Gastrocnemius medialis (tissue), 4 donors: ENCODE data around the gene RPL34. TPM values are rescaled to one million over a fixed set of nuclear protein-coding genes. Genes with fewer than 3 reads are reported as not detected.

Experiments used
- ATAC-seq, 2 donors: fragments of 150-250 bp; one replicate each; pipeline ENCODE4 v1.9.1; 2016
- DNase-seq, 2 donors: peaks; one replicate each; pipeline ENCODE4 v3.0.0-alpha.2; 2019
- H3K27ac ChIP-seq, 4 donors: fragments of 200-600 bp; sonication (generic); 1 replicate in 1 of 4; 2 replicates in 3 of 4; pipeline ENCODE4 v1.5.1; 2016 to 2018; ENCODE audit warnings: mild to moderate bottlenecking in 2 of 4, moderate library complexity in 1 of 4
- H3K27me3 ChIP-seq, 3 donors: fragments of 200-600 bp; sonication (generic) in 2 of 3; 1 replicate in 1 of 3; 2 replicates in 2 of 3; pipeline versions ENCODE4 v1.5.1 to v1.6.0; 2016 to 2019; ENCODE audit warnings: mild to moderate bottlenecking in 1 of 3, moderate library complexity in 1 of 3
- H3K36me3 ChIP-seq, 2 donors: fragments of 200-600 bp; sonication (generic) in 1 of 2; one replicate each; pipeline ENCODE4 v1.5.1; 2017 to 2018
- H3K4me1 ChIP-seq, 2 donors: fragments of 200-600 bp; sonication (generic) in 1 of 2; one replicate each; pipeline ENCODE4 v1.5.1; 2016 to 2017; ENCODE audit warnings: mild to moderate bottlenecking in 2 of 2
- H3K4me3 ChIP-seq, 4 donors: fragments of 200-600 bp; sonication (generic) in 3 of 4; 1 replicate in 1 of 4; 2 replicates in 3 of 4; pipeline ENCODE4 v1.5.1; 2016 to 2019; ENCODE audit warnings: mild to moderate bottlenecking in 2 of 4
- H3K9me3 ChIP-seq, 3 donors: fragments of 200-600 bp; sonication (generic) in 2 of 3; 1 replicate in 1 of 3; 2 replicates in 2 of 3; pipeline ENCODE4 v1.5.1; 2016 to 2019
- POLR2A ChIP-seq, 2 donors: fragments of 450-650 bp; IDR thresholded peaks; one replicate each; pipeline ENCODE4 v1.6.1; 2017; ENCODE audit warnings: antibody characterized with exemption in 2 of 2, mild to moderate bottlenecking in 2 of 2, moderate library complexity in 2 of 2
- in situ Hi-C, 4 donors: fragments of 200-750 bp; cut with MboI; loops; one replicate each; pipeline versions ENCODE4 v1.15.0 to v1.8.0; 2017; ENCODE audit warnings: low sequenced_read_pairs in 4 of 4
- intact Hi-C: fragments of 100-400 bp; cut with DNase I; formaldehyde crosslinking; loops from one replicate; pipeline ENCODE4 v1.15.1; 2023; ENCODE audit warnings: low total_unique reads
- total RNA-seq, 4 donors: library from RNA; depleted of rRNA; stranded (reverse); fragments of >200 nt; gene quantifications; one replicate each; pipeline versions ENCODE4 v1.1.0 to v1.2.3, GENCODE V29; 2016
- TF ChIP-seq, protein P1 (sequence below), 5 experiments: fragments of 450-650 bp in 3 of 5; fragments of 200-600 bp in 2 of 5; sonication (generic) in 2 of 5; IDR thresholded peaks in 4 of 5; conservative IDR thresholded peaks in 1 of 5; 1 replicate in 4 of 5; 2 replicates in 1 of 5; pipeline ENCODE4 v1.5.1; 2016 to 2019; ENCODE audit warnings: antibody characterized with exemption in 5 of 5, mild to moderate bottlenecking in 3 of 5, moderate library complexity in 3 of 5

RPL34 gene
- total RNA-seq, 4 donors from 2014 or later: 419 to 608 (median 540) TPM

DNA sequence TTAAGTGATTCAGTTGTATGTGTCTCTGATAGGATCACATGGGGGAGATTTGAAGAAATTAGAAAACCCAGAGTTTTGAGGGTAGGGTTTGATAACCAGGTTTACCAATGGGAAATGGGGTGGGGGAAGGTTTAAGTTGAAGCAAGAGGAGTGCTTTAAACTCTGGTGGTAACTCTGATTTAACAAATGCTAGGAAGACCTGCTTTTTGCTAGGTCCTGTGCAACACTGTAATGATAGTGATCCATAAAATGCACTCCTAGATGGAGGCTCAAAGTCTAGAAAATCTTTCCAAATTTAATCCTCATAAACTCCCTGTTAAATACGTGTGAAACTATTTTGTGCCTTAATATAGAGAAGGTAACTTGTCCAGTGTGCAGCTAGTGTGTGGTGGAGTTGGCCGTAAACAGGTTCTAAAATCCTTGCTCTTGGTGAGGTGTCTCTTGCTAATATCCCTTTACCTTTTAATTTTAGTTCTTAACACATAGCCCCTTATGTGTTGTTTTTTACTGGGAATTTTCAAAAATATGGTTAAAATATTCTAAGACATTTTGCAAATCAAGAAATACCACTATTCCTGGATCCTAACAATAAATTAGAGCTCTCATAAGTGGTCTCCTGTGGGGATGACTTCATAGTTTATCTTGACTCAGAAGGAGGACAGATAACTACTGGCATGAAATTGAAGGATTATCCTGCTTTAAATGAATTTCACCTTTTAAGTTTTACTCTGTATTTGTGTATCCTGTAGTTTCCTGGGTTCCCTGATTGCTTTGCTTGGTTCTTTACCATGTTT, 4.1 kb downstream of the RPL34 start:
- Histone ChIP-seq H3K36me3 (peaks cover 0 to 77% of the 10 kb centered on the region in 2 donors), H3K9me3 (no peaks in the 10 kb centered on the region), H3K4me1 (peaks cover 17 to 19% of the 10 kb centered on the region in 2 donors), H3K27me3 (no peaks in the 10 kb centered on the region), H3K4me3 (no peak overlapping the region), H3K27ac (no peak overlapping the region)
- ATAC-seq (no peak), DNase-seq (no peak)
- in situ Hi-C loops (loop anchor here in 2 of 4 donors (25.0 kb wide), 1 partner anchor 912 kb away; the partner anchor contains the start of gene PAPSS1 (in 2 of the 2)), intact Hi-C loops (loop anchor here (5.0 to 10.0 kb wide), 3 partner anchors 800 to 1100 kb away; partner anchors contain the start of genes PAPSS1 and SGMS2)
- no peak for TF ChIP-seq POLR2A (IDR thresholded peaks at IDR 0.05)
- TF ChIP-seq, protein P1, sequence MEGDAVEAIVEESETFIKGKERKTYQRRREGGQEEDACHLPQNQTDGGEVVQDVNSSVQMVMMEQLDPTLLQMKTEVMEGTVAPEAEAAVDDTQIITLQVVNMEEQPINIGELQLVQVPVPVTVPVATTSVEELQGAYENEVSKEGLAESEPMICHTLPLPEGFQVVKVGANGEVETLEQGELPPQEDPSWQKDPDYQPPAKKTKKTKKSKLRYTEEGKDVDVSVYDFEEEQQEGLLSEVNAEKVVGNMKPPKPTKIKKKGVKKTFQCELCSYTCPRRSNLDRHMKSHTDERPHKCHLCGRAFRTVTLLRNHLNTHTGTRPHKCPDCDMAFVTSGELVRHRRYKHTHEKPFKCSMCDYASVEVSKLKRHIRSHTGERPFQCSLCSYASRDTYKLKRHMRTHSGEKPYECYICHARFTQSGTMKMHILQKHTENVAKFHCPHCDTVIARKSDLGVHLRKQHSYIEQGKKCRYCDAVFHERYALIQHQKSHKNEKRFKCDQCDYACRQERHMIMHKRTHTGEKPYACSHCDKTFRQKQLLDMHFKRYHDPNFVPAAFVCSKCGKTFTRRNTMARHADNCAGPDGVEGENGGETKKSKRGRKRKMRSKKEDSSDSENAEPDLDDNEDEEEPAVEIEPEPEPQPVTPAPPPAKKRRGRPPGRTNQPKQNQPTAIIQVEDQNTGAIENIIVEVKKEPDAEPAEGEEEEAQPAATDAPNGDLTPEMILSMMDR (IDR thresholded peaks at IDR 0.05 in 4 of 5, conservative IDR thresholded peaks at IDR 0.05 in 1 of 5): no peak

DNA sequence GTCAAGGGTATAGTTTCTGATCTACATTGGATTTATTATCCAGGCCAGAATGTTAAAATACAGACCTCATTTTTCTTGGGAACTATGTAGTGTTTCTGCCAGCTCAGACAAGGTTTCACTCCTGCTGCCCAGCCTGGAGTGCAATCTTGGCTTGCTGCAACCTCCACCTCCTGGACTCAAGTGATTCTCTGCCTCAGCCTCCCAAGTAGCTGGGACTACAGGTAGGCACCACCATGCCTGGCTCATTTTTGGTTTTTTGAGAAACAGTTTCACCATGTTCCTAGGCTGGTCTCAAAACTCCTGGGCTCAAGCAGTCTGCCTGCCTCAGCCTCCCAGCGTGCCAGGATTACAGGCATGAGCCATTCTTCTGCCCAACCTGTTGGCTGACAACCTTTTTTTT, 5.7 kb downstream of the RPL34 start:
- H3K4me3 ChIP-seq: no peak overlapping the region
- intact Hi-C loops (loop anchor here (10.0 kb wide), 2 partner anchors 801 to 1099 kb away; partner anchors contain the start of gene SGMS2), in situ Hi-C loops (loop anchor here in 1 of 4 donors (25.0 kb wide), 1 partner anchor 914 kb away; the partner anchor contains the start of gene PAPSS1)
- peaks cover 12 to 16% of the 10 kb centered on the region in 2 donors for H3K4me1 ChIP-seq
- no peak overlapping the region for H3K27ac ChIP-seq
- ATAC-seq (no peak), DNase-seq (no peak)
- H3K27me3 ChIP-seq: no peaks in the 10 kb centered on the region
- no peaks in the 10 kb centered on the region for H3K9me3 ChIP-seq
- H3K36me3 ChIP-seq: peaks cover 0 to 93% of the 10 kb centered on the region in 2 donors
- no peak for TF ChIP-seq POLR2A (IDR thresholded peaks at IDR 0.05)
- TF ChIP-seq, protein P1 (IDR thresholded peaks at IDR 0.05 in 4 of 5, conservative IDR thresholded peaks at IDR 0.05 in 1 of 5): no peak

DNA sequence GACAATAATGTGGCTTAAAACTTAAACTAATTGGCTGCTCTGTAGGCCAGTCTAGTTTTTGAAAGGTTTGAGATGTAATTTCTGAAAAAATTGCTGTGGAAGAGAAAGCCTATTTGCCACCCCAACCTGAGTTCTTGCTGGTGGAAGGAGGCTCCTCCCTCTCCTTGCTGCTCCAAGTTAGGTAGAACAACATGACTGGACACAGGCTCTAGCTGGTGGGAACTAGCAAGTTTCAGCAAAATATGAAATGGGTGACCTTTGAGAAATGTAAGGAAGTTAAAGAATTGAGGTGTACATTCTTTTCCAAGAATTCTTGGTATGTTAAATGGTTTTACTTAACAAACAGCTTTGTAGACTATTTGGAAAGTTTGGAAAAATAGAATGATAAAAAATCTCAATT, 8.0 kb downstream of the RPL34 start:
- intact Hi-C loops: loop anchor here (10.0 kb wide), 2 partner anchors 804 to 1096 kb away; partner anchors contain the start of gene SGMS2
- DNase-seq: no peak
- TF ChIP-seq, protein P1 (IDR thresholded peaks at IDR 0.05 in 4 of 5, conservative IDR thresholded peaks at IDR 0.05 in 1 of 5): no peak
- no peak for TF ChIP-seq POLR2A (IDR thresholded peaks at IDR 0.05)
- Histone ChIP-seq H3K4me1 (no peaks in the 10 kb centered on the region), H3K36me3 (peaks cover 0 to 98% of the 10 kb centered on the region in 2 donors), H3K27ac (no peak overlapping the region), H3K4me3 (no peak overlapping the region), H3K9me3 (no peaks in the 10 kb centered on the region), H3K27me3 (no peaks in the 10 kb centered on the region)
- in situ Hi-C loops: loop anchor here in 1 of 4 donors (25.0 kb wide), 1 partner anchor 916 kb away; the partner anchor contains the start of gene PAPSS1
- no peak for ATAC-seq

DNA sequence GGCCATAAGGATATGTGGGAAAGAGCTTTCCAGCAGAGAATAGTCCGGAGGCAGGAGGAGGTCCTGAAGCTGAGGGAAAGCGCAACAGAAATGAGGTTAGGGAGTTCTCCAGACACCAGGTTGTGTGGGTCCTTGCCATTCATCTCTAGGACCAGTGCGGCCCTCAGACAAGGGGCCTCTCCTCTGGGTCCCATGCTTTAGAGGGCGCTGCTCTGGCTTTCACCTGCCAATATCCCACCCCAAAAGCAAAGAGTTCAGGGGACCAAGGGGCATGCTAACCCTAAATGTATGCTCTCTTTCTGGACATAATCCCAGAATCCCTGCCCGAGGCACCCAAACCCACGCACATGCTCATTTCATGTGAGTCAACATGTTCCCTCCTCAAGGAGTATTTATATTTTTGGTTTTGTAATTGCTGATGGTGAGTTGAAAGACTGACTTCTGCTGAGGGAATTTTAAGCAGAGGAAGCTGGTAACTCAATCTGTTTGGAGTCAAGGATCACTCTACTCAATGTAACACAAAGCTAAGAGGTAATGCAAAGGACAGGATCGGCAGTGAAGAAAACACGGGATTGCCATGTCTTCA, 14.8 kb downstream of the RPL34 start:
- Histone ChIP-seq H3K9me3 (no peaks in the 10 kb centered on the region), H3K36me3 (peaks cover 0 to 47% of the 10 kb centered on the region in 2 donors), H3K27me3 (no peaks in the 10 kb centered on the region), H3K4me1 (no peaks in the 10 kb centered on the region), H3K4me3 (no peak overlapping the region), H3K27ac (no peak overlapping the region)
- in situ Hi-C loops (loop anchor here in 1 of 4 donors (25.0 kb wide), 1 partner anchor 923 kb away; the partner anchor contains the start of gene PAPSS1), intact Hi-C loops (no loop called here)
- no peak for DNase-seq
- no peak for ATAC-seq
- TF ChIP-seq POLR2A (IDR thresholded peaks at IDR 0.05): no peak
- TF ChIP-seq, protein P1 (IDR thresholded peaks at IDR 0.05 in 4 of 5, conservative IDR thresholded peaks at IDR 0.05 in 1 of 5): no peak
